Measurements from ENCODE around the gene ZNF710.
"Not testable (repeated sequence)": the region's sequence is repeated elsewhere in the genome, so short reads cannot be mapped to it uniquely, and the experiment has no call there.

The ZNF710 gene

DNA sequence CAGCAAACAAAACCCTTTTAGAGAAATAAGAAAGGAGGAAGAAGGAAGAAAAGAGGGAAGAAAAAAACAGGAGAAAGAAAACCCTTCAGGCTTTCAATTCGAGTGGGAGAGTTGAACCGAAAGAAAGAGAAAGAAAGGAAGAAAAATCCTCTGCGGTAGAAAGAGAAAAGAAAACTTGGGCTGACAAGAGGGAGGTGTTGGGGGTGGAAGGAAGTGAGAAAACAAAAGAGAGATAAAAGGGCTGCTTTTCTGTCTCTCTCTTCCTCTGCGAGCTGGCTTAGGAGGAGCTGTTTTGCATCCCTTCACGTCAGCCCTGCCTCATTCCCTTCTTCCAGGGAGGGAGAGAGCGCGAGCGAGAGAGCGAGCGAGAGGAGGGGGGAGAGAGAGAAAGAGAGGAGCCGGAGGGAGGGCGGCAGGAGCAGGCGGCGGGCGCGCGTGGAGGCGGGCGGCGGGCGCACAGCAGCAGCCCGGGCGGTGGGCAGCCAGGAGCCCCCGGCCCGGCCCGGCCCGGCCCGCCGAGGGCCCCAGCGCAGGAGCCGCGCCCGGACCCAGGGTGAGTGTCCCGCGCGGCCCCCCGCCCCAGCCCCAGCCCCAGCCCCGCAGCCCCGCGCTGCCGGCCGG lies at the start of gene ZNF710:
Gene ZNF710 (plus strand): TSS at position 263 of the 621 bp plus-strand sequence. CDS start 65,814 bp downstream, outside the sequence.
- DNase-seq = peak; percentile 51

DNA sequence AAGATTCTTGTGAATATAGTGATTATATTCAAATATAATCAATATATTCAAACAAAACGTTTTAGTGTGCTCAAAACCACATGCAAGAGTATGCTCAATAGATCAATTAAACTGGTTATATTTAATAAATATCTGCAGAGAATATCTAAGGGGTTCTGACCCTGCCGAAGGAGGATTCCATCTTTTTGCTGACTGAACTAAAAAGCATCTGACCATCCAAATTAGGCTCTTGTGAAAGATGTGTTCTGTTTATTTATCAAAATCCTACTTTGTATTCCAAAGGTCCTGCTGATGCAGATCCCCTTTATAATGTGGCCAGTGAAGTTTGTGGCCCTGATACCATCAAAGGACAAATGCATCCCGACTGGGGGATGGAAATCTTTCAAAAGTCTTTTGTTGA lies 46.6 kb upstream of the ZNF710 start:
- DNase-seq = no peak

DNA sequence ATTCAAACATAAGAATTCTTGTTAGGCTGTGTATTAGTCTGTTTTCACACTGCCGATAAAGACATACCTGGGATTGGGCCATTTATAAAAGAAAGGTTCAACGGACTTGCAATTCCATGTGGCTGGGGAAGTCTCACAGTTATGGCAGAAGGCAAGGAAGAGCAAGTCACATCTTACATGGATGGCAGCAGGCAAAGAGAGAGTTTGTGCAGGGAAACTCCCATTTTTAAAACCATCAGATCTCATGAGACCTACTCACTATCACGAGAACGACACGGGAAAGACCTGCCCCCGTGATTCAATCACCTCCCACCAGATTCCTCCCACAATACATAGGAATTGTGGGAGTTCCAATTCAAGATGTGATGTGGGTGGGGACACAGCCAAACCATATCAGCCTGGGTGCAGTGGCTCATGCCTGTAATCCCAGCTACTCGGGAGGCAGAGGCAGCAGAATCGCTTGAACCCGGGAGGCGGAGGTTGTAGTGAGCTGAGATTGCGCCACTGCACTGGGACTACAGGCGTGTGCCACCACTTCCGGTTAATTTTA lies 45.6 kb upstream of the ZNF710 start:
- DNase-seq = not testable (repeated sequence)

- DNase-seq = no peak
Observed at GRCh38 chr15:89958107-89958805, 42.9 kb upstream of the ZNF710 start.

GRCh38 chr15:89963301-89964231 lies 37.6 kb upstream of the ZNF710 start:
- no peak for DNase-seq

DNA sequence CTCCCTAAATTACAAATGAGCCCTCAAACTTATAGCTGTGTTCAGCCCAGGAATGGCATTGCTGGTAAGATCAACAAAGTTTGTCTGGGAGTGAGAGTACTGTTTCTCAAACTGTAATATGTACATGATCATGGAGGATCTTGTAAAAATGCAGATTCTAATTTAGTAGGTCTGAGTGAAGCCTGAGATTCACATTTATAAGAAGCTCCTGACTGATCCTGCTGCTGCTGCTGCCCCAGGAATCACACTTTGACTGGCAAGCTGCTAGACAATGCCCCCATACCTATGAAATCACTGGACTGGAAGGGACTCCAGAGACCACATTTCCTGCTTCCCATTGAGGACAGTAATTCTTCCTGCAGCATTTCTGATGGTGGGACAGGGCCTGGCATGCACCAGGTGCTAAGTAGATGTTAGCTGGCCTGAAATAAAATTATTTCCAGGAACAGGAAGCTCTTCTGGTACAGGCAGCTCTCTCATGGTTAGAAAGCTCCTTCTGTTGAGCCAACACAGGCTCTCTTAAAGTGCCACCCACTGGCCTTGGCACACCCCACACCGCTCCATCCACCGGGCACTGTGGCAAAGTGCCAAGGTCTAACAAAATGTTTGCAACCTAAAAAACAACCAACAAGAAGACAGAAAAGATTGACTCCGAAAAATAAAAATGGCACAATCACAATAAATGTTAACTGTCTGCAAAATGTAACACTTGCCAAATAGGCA lies 36.7 kb upstream of the ZNF710 start:
- DNase-seq = no peak

DNA sequence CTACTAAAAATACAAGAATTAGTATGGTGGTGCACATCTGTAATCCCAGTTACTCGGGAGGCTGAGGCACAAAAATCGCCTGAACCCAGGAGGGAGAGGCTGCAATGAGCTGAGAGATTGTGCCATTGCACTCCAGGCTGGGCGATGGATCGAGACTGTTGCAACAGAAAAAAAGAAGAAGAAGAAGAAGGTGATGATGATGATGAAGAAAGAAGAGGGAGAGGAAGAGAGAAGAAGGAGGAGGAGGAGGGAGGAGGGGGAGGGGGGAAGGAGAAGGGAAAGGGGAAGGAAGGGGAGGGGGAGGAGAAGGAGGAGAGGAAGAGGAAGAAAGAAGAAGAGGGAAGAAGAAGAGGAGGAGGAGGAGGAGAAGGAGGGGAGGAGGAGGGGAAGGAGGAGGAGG lies 33.2 kb upstream of the ZNF710 start:
- DNase-seq = no peak

DNA sequence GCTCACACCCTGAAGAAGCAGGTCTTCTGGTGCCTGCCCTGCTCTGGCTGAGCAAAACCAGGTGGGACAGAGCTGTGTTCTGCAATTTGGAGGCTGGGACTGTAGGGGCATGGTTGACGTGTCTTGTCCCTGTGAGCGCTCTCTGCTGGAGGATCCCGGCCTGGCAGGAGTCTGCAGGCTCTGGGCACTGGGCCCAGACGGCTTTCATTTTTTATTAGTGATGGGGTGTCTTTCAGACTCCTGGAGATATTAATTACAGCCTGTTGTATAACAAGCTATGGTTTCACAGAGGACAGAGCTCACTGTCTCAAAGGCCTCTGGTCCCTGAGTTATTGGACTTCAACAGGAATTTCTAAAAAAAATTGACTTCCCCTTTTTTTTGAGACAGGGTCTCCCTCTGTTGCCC lies 29.5 kb upstream of the ZNF710 start:
- peak; percentile 52 for DNase-seq

DNA sequence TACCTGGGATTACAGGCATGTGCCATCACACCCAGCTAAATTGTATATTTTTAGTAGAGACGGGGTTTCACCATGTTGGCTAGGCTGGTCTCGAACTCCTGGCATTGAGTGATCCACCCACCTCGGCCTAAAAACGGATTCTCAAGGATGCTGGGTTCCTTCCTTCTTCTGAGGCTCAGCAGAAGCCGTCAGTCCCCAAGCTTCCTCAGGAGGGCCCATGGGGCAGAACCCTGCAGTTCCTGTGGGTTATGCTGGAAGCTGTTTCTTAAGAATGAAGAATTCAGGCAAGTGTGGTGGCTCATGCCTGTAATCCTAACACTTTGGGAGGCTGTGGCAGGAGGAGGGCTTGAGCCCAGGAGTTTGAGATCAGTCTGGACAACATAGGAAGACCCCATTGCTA lies 29.0 kb upstream of the ZNF710 start:
- DNase-seq = no peak

DNA sequence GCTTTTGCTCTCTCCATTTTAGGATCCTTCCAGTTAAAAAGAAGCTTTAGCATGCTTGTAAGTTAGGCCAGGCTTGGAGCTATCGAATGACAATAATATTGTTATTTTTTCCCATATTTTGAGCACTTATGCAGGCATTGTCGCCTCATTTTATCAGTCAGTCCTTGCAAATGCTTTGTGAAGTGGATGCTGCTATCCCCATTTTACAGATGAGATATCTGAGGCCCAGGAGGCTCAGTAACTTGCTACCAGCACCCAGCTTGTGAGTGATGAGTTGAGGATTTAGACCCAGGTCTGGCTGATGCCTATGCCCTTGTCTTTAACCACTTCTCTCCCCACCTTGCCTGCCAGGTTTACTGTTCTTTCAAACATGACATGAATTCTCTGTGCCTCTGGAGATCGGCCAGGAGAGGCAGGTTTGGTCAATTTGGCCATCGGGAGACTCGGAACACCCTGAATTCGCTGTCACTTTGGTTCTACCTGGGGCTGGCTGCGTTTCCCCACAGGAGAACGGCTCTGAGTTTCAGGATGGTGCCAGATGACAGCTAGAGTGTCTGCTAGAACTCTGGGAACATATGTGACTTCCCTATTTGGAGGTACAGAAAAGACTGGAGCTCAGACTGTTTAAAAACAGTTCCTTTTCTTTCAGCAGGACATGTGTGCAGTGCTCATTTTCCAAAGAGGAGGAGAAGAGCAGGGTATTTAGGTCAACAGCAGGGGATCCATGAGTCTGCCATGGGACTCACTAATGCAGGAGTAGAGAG lies 25.5 kb upstream of the ZNF710 start:
- DNase-seq = no peak

DNA sequence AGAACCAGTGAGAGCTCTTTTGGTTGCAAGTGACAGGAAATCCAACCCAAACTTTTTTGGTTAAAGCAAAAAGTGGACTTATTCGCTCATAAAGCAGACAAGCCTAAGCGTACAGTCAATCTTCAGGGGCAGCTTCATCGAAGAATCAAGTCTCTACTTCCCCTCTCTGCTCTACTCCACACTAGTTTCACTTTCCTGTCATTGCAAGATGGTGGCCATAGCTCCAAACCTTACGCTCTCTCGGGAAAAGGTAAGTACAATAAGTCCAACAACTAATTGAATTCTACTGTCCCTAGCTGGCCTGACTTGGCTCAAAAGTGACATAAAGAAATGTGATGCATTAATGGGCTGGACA lies 24.9 kb upstream of the ZNF710 start:
- DNase-seq = no peak

- not testable (repeated sequence) for DNase-seq
Observed at GRCh38 chr15:89977836-89978235, 23.3 kb upstream of the ZNF710 start.

DNA sequence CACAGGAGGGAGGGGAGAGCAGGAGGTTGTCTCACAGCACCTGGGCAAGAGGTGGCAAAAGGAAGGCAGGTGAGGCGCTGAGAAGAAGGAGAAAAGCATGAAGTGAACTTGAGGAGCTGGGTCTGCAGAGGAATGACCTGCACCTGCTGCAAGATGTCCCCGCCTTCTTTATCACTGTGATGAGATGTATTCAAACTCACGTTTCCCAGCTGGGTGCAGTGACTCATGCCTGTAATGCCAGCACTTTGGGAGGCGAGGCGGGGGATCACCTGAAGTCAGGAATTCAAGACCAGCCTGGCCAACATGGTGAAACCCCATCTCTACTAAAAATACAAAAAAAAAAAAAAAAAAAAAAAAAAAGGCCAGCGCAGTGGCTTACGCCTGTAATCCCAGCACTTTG lies 22.2 kb upstream of the ZNF710 start:
- DNase-seq = no peak

DNA sequence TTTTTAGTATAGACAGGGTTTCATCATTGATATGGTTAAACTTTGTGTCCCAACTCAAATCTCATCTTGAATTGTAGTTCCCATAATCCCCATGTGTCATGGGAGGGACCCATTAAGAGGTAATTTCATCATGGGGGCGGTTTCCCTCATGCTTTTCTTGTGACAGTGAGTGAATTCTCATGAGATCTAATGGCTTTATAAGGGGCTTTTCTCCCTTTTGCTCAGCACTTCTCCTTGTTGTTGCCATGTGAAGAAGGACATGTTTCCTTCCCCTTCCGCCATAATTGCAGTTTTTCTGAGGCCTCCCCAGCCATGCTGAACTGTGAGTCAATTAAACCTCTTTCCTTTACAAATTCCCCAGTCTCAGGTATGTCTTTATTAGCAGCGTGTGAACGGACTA lies 20.2 kb upstream of the ZNF710 start:
- no peak for DNase-seq

- no peak for DNase-seq
Observed at GRCh38 chr15:89982315-89983055, 18.6 kb upstream of the ZNF710 start.

DNA sequence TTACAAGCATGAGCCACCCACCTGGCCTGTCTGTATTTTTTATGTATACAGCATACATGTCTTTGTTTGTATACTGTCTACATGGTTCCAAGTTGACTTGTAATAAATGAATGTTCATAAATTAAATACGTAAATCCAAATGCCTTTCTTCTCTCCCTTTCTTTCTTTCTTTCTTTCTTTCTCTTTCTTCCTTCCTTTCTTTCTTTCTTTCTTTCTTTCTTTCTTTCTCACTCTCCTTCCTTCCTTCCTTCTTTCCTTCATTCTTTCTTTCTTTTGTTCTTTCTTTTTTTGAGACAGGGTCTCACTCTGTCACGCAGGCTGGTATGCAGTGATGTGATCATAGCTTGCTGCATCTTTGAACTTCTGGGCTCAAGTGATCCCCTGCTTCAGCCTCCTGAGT lies 17.1 kb upstream of the ZNF710 start:
- no peak for DNase-seq

DNA sequence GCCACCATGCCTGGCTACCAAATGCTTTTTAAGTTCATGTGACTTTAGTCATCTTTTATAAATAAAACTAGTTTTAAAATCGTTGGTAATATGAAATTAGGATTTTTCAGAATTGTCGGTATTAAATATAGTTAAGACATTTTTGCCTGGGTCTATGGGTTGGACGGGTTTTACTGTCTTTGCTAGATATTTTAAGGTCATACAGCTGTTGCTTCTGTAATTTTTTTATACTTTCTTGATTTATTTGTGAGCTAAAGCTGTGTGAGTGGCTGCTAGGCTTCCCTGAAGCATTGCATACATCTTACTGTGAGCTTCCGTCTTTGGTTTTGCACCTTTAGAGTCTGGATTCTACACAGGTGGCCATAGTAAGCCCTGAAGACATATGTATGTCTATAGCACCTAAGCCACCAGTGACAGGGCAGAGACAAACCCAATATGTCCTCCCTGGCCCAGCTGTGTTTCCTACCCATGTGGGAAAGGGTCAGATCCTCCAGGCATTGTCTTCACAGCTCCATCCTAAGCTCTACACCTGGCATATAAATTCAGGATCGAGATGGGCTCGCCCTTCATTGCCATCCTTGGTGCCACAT lies 16.6 kb upstream of the ZNF710 start:
- DNase-seq = no peak

DNA sequence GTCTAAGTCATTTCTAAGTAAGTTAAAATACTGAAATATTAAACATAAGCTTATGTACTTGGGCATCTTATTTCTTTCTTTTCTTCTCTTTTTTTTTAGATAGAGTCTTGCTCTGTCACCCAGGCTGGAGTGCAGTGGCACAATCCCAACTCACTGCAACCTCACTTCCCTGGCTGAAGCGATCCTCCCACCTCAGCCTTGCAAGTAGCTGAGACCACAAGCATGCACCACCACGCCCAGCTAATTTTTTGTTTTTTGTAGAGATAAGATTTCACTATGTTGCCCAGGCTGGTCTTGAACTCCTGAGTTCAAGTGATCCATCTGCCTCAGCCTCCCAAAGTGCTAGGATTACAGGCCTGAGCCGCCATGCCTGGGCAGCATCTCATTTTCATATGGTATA lies 16.0 kb upstream of the ZNF710 start:
- no peak for DNase-seq

- no peak for DNase-seq
Observed at GRCh38 chr15:89991312-89991711, 9.8 kb upstream of the ZNF710 start.

- DNase-seq = no peak
Observed at GRCh38 chr15:89993349-89993748, 7.8 kb upstream of the ZNF710 start.

- DNase-seq = no peak
Observed at GRCh38 chr15:89997079-89997478, 4.0 kb upstream of the ZNF710 start.
